ENCODE data around the gene ZFAND3.
A peak's percentile ranks its signal among the peaks of the same experiment; 100 is the strongest.

ZFAND3 gene

DNA sequence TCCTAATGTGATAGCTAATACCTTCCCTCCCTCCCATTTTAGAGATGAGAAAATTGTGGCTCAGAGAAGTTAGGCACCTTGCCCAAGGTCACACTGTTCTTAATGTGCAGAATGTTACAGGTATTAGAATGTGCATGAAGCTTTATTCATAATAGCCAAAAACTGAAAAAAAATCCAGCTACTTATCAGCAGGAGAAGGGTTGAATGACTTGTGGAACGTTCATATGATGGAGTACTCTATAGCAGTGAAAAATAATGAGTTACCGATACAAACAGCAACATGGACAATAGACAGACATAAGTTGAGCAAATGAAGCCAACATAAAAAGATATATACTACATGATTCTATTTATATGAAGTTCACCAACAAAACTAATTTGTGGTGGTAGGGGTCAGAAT is 37.7 kb upstream of the ZFAND3 start:
- Histone ChIP-seq H3K27ac (ENCODE audit: low read depth, low read length, poor library complexity, severe bottlenecking) (no peak overlapping the region), H3K4me3 (ENCODE audit: low read depth, low read length, poor library complexity, severe bottlenecking) (no peak overlapping the region), H2AFZ (ENCODE audit: low read length) (no peak overlapping the region), H4K20me1 (ENCODE audit: insufficient read depth, low read length) (no peaks in the 10 kb centered on the region), H3K79me2 (ENCODE audit: insufficient read depth, low read length) (no peaks in the 10 kb centered on the region), H3K36me3 (ENCODE audit: insufficient read depth, low read length) (no peaks in the 10 kb centered on the region), H3K9ac (ENCODE audit: low read length) (no peak overlapping the region), H3K4me1 (ENCODE audit: insufficient read depth, low read length, severe bottlenecking) (peaks cover 18% of the 10 kb centered on the region), H3K9me3 (ENCODE audit: low read length) (no peaks in the 10 kb centered on the region), H3K4me2 (ENCODE audit: low read length) (no peak overlapping the region), H3F3A (ENCODE audit: insufficient read depth, low read length) (no peaks in the 10 kb centered on the region), H3K9me2 (ENCODE audit: low read depth, low read length) (no peaks in the 10 kb centered on the region), H3K27me3 (ENCODE audit: insufficient read depth, low read length) (peaks cover 6% of the 10 kb centered on the region; the same call in 1 of the 2 replicates)
- TF ChIP-seq, protein P1, sequence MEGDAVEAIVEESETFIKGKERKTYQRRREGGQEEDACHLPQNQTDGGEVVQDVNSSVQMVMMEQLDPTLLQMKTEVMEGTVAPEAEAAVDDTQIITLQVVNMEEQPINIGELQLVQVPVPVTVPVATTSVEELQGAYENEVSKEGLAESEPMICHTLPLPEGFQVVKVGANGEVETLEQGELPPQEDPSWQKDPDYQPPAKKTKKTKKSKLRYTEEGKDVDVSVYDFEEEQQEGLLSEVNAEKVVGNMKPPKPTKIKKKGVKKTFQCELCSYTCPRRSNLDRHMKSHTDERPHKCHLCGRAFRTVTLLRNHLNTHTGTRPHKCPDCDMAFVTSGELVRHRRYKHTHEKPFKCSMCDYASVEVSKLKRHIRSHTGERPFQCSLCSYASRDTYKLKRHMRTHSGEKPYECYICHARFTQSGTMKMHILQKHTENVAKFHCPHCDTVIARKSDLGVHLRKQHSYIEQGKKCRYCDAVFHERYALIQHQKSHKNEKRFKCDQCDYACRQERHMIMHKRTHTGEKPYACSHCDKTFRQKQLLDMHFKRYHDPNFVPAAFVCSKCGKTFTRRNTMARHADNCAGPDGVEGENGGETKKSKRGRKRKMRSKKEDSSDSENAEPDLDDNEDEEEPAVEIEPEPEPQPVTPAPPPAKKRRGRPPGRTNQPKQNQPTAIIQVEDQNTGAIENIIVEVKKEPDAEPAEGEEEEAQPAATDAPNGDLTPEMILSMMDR (IDR thresholded peaks at IDR 0.05; ENCODE audit: low read length) = no peak
- TF ChIP-seq EZH2 (IDR thresholded peaks at IDR 0.05; ENCODE audit: borderline replicate concordance, low read length) = no peak

DNA sequence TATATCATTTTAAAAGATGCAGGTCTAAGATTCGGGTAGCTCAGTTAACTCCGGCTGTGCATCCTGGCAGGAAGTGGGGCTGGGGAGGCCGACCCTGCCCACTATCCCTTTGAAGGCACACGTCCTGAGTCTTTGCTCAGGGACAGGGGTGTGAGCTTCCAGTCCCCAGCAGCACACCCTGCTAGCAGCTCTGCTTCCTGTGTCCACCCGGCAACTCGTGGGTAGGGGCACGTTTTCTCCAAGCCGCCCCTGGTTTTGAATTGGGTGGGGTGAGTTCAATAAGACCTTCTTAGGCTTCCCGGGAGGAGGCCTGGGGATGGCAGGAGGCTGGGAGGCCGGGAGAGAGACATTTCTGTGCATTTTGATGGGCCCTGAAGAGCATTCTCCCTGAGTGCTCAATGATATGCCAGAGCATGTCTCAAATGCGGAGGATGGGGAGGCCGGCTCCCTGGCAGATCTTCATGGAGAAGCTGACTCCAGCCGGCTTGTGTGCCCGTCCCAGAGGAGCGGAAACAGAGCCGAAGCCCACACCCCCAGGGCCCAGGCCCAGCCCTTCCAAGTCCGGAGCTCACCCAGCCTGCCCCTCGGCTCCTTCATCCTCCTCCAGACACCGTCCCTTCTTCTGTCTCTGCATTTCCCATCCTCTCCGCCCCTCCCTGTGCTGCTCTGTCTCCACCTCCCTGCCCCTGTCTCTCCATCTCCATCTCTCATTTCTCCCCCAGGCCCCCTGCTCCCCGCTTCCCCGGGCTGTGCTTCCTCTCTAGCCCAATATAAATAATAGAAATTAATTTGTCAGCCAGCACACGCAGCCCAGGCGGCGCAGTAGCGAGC is 36.3 kb upstream of the ZFAND3 start:
- Histone ChIP-seq H3K4me2 (ENCODE audit: low read length) (peak overlapping the region; percentile 54), H3K4me1 (ENCODE audit: insufficient read depth, low read length, severe bottlenecking) (peaks cover 10% of the 10 kb centered on the region), H3K9me3 (ENCODE audit: low read length) (no peaks in the 10 kb centered on the region), H3K36me3 (ENCODE audit: insufficient read depth, low read length) (no peaks in the 10 kb centered on the region), H3K79me2 (ENCODE audit: insufficient read depth, low read length) (no peaks in the 10 kb centered on the region), H3K9me2 (ENCODE audit: low read depth, low read length) (no peaks in the 10 kb centered on the region), H3K4me3 (ENCODE audit: low read depth, low read length, poor library complexity, severe bottlenecking) (peak overlapping the region; percentile 47), H3K27ac (ENCODE audit: low read depth, low read length, poor library complexity, severe bottlenecking) (no peak overlapping the region), H3K27me3 (ENCODE audit: insufficient read depth, low read length) (0 out of 2 replicates have a peak, but pooled peaks cover 6% of the 10 kb centered on the region), H2AFZ (ENCODE audit: low read length) (no peak overlapping the region), H4K20me1 (ENCODE audit: insufficient read depth, low read length) (no peaks in the 10 kb centered on the region), H3K9ac (ENCODE audit: low read length) (no peak overlapping the region; the same call in 1 of the 2 replicates), H3F3A (ENCODE audit: insufficient read depth, low read length) (no peaks in the 10 kb centered on the region)
- TF ChIP-seq EZH2 (IDR thresholded peaks at IDR 0.05; ENCODE audit: borderline replicate concordance, low read length) = no peak
- TF ChIP-seq, protein P1 (IDR thresholded peaks at IDR 0.05; ENCODE audit: low read length) = no peak

DNA sequence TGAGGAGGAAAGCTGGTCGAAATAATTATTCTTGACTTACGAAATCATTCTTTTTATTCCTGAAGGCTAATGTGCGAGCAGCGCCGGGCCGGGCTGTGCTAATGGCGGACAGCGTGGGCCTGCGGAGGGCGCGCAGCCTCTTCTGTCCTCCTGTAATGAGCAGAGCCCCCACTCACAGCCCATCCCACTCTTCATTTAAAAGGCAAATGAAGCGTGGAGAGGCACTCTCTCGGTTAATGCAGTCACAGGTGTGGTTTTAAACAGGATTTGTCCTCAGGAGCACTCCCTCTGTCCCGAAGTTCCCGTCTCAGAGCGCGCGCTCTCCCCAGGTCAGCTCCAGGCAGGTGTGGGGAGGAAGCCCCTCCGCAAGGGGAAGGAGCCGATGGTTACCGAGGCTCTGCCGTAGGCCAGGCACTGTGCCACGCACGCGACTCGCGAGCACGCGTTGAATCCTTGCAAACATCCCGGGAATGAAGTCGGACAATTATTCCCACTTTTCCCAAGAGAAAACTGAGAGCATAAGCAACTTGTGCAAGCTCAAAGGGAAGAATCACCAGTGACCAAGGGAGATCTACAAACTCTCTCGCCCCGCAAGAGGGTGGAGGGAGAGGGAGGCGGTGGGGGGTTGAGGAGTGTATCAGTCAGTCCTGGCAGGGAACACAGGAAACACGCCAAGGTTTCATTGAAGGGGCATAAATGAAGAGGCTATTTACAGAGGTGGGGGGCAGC is 35.5 kb upstream of the ZFAND3 start:
- Histone ChIP-seq H3K4me1 (ENCODE audit: insufficient read depth, low read length, severe bottlenecking) (peaks cover 10% of the 10 kb centered on the region), H2AFZ (ENCODE audit: low read length) (no peak overlapping the region), H3K9me3 (ENCODE audit: low read length) (no peaks in the 10 kb centered on the region), H3K79me2 (ENCODE audit: insufficient read depth, low read length) (no peaks in the 10 kb centered on the region), H3K27me3 (ENCODE audit: insufficient read depth, low read length) (0 out of 2 replicates have a peak, but pooled peaks cover 6% of the 10 kb centered on the region), H3F3A (ENCODE audit: insufficient read depth, low read length) (no peaks in the 10 kb centered on the region), H3K4me2 (ENCODE audit: low read length) (peak overlapping the region; percentile 54), H3K4me3 (ENCODE audit: low read depth, low read length, poor library complexity, severe bottlenecking) (peak overlapping the region; percentile 47), H3K9me2 (ENCODE audit: low read depth, low read length) (no peaks in the 10 kb centered on the region), H3K27ac (ENCODE audit: low read depth, low read length, poor library complexity, severe bottlenecking) (no peak overlapping the region), H3K36me3 (ENCODE audit: insufficient read depth, low read length) (no peaks in the 10 kb centered on the region), H4K20me1 (ENCODE audit: insufficient read depth, low read length) (no peaks in the 10 kb centered on the region), H3K9ac (ENCODE audit: low read length) (no peak overlapping the region; the same call in 1 of the 2 replicates)
- no peak for TF ChIP-seq EZH2 (IDR thresholded peaks at IDR 0.05; ENCODE audit: borderline replicate concordance, low read length)
- TF ChIP-seq, protein P1 (IDR thresholded peaks at IDR 0.05; ENCODE audit: low read length) = no peak

Data from OCI-LY1 (cell line).